Spinal cord (tissue), 10 donors: ENCODE measurements around the gene CNTNAP4. TPM values are rescaled to one million over a fixed set of nuclear protein-coding genes. Genes with fewer than 3 reads are reported as not detected.

Experiments
- DNase-seq, 6 donors: peaks; one replicate each; pipeline versions ENCODE4 v3.0.0 to v3.0.0-alpha.2; 2013 to 2015; ENCODE audit warnings: low spot score in 6 of 6, low read depth in 4 of 6
- H3K27ac ChIP-seq: one replicate; pipeline ENCODE4 v1.5.1; 2013; ENCODE audit warnings: low read depth, low read length, control low read depth
- H3K27me3 ChIP-seq: one replicate; pipeline ENCODE4 v1.6.1; 2013; ENCODE audit warnings: low read length; ENCODE audit not compliant: control insufficient read depth, insufficient read depth
- H3K36me3 ChIP-seq: one replicate; pipeline ENCODE4 v1.6.1; 2013; ENCODE audit warnings: low read length; ENCODE audit not compliant: control insufficient read depth, insufficient read depth
- H3K4me1 ChIP-seq: one replicate; pipeline ENCODE4 v1.6.1; 2013; ENCODE audit warnings: low read length; ENCODE audit not compliant: control insufficient read depth, insufficient read depth
- H3K4me3 ChIP-seq: one replicate; pipeline ENCODE4 v1.5.1; 2013; ENCODE audit warnings: low read depth, low read length, control low read depth
- H3K9me3 ChIP-seq: one replicate; pipeline ENCODE4 v1.6.1; 2013; ENCODE audit warnings: low read length; ENCODE audit not compliant: control insufficient read depth, insufficient read depth
- WGBS: methylation state at CpG from one replicate; pipeline ENCODE4 v1.1.5; 2013; ENCODE audit warnings: missing lambda C conversion rate; ENCODE audit not compliant: insufficient coverage; 5-methylcytosine and 5-hydroxymethylcytosine counted together
- polyA plus RNA-seq, 2 donors: library from polyadenylated mRNA; unstranded; fragments of 120-200 nt; gene quantifications; one replicate each; pipeline ENCODE4 v1.2.1, GENCODE V29; 2013; ENCODE audit not compliant: insufficient read length in 2 of 2
- total RNA-seq, 2 donors: library from RNA; depleted of rRNA in 1 of 2; stranded (reverse); fragments of 120-200 nt in 1 of 2; fragments of >200 nt in 1 of 2; gene quantifications; one replicate each; pipeline versions ENCODE4 v1.2.3 to v1.2.4, GENCODE V29; 2013 to 2014
- donor health status: healthy.

Gene CNTNAP4
- total and polyA plus RNA-seq, 4 donors, result 17.3 to 56.0 (median 42.0) TPM

GRCh38 chr16:76428858-76429257, 151.7 kb downstream of the CNTNAP4 start:
- H3K4me1 ChIP-seq, result no peaks in the 10 kb centered on the region
- no peaks in the 10 kb centered on the region for H3K9me3 ChIP-seq
- H3K4me3 ChIP-seq, result no peak overlapping the region
- no peak overlapping the region for H3K27ac ChIP-seq
- DNase-seq, result no peak
- WGBS, result 96% methylated on average over 3 of the region's 5 CpGs
- no peaks in the 10 kb centered on the region for H3K27me3 ChIP-seq
- H3K36me3 ChIP-seq, result no peaks in the 10 kb centered on the region

GRCh38 chr16:76441391-76441790, 164.2 kb downstream of the CNTNAP4 start:
- Histone ChIP-seq H3K4me3 (no peak overlapping the region), H3K27me3 (no peaks in the 10 kb centered on the region), H3K9me3 (no peaks in the 10 kb centered on the region), H3K4me1 (no peaks in the 10 kb centered on the region), H3K36me3 (no peaks in the 10 kb centered on the region), H3K27ac (no peak overlapping the region)
- WGBS, result no CpG with 5 or more reads among the region's 3 CpGs
- no peak for DNase-seq

- WGBS, result 41% methylated on average over 3 of the region's 3 CpGs
- Histone ChIP-seq H3K36me3 (no peaks in the 10 kb centered on the region), H3K4me3 (no peak overlapping the region), H3K4me1 (no peaks in the 10 kb centered on the region), H3K9me3 (no peaks in the 10 kb centered on the region), H3K27me3 (no peaks in the 10 kb centered on the region), H3K27ac (no peak overlapping the region)
- DNase-seq, result peak in 2 of 6 donors; percentile 18 to 53
These were observed 164.7 kb downstream of the CNTNAP4 start for GRCh38 chr16:76441876-76442275.

- H3K4me1 ChIP-seq, result no peaks in the 10 kb centered on the region
- DNase-seq, result no peak
- no CpG with 5 or more reads among the region's 1 CpG for WGBS
- H3K27ac ChIP-seq, result no peak overlapping the region
- H3K36me3 ChIP-seq, result no peaks in the 10 kb centered on the region
- H3K4me3 ChIP-seq, result no peak overlapping the region
- H3K27me3 ChIP-seq, result no peaks in the 10 kb centered on the region
- no peaks in the 10 kb centered on the region for H3K9me3 ChIP-seq
These were observed 166.8 kb downstream of the CNTNAP4 start for GRCh38 chr16:76443973-76444372.

GRCh38 chr16:76444832-76445231, 167.6 kb downstream of the CNTNAP4 start:
- no peak for DNase-seq
- Histone ChIP-seq H3K4me3 (no peak overlapping the region), H3K27me3 (no peaks in the 10 kb centered on the region), H3K9me3 (no peaks in the 10 kb centered on the region), H3K36me3 (no peaks in the 10 kb centered on the region), H3K27ac (no peak overlapping the region), H3K4me1 (no peaks in the 10 kb centered on the region)
- WGBS, result no CpG with 5 or more reads among the region's 3 CpGs

GRCh38 chr16:76445815-76446214, 168.6 kb downstream of the CNTNAP4 start:
- Histone ChIP-seq H3K9me3 (no peaks in the 10 kb centered on the region), H3K27me3 (no peaks in the 10 kb centered on the region), H3K4me1 (no peaks in the 10 kb centered on the region), H3K36me3 (no peaks in the 10 kb centered on the region), H3K27ac (no peak overlapping the region), H3K4me3 (no peak overlapping the region)
- DNase-seq, result no peak
- no CpG with 5 or more reads among the region's 3 CpGs for WGBS

- Histone ChIP-seq H3K9me3 (no peaks in the 10 kb centered on the region), H3K36me3 (no peaks in the 10 kb centered on the region), H3K27ac (no peak overlapping the region), H3K4me1 (no peaks in the 10 kb centered on the region), H3K27me3 (no peaks in the 10 kb centered on the region), H3K4me3 (no peak overlapping the region)
- WGBS, result no CpG with 5 or more reads among the region's 3 CpGs
- no peak for DNase-seq
These were observed 169.1 kb downstream of the CNTNAP4 start for GRCh38 chr16:76446251-76446650.

- WGBS, result 78% methylated on average over 4 of the region's 6 CpGs
- Histone ChIP-seq H3K9me3 (no peaks in the 10 kb centered on the region), H3K27ac (no peak overlapping the region), H3K27me3 (no peaks in the 10 kb centered on the region), H3K4me1 (no peaks in the 10 kb centered on the region), H3K4me3 (no peak overlapping the region), H3K36me3 (no peaks in the 10 kb centered on the region)
- no peak for DNase-seq
These were observed 173.7 kb downstream of the CNTNAP4 start for GRCh38 chr16:76450890-76451289.

- Histone ChIP-seq H3K4me3 (no peak overlapping the region), H3K27me3 (no peaks in the 10 kb centered on the region), H3K9me3 (no peaks in the 10 kb centered on the region), H3K36me3 (no peaks in the 10 kb centered on the region), H3K4me1 (no peaks in the 10 kb centered on the region), H3K27ac (no peak overlapping the region)
- DNase-seq, result no peak
- 100% methylated on average over 1 of the region's 3 CpGs for WGBS
These were observed 178.1 kb downstream of the CNTNAP4 start for GRCh38 chr16:76455257-76455656.

GRCh38 chr16:76456016-76456415, 178.8 kb downstream of the CNTNAP4 start:
- no peak for DNase-seq
- Histone ChIP-seq H3K27ac (no peak overlapping the region), H3K4me3 (no peak overlapping the region), H3K9me3 (no peaks in the 10 kb centered on the region), H3K4me1 (no peaks in the 10 kb centered on the region), H3K27me3 (no peaks in the 10 kb centered on the region), H3K36me3 (no peaks in the 10 kb centered on the region)
- WGBS, result 63% methylated on average over 1 of the region's 5 CpGs
